ENCODE data around the gene DYNC1H1. TPM values are rescaled to one million over a fixed set of nuclear protein-coding genes. Genes with fewer than 3 reads are reported as not detected.
A peak's percentile ranks its signal among the peaks of the same experiment; 100 is the strongest.

Gene DYNC1H1
- total and polyA plus RNA-seq, 2 experiments from 2014 or later = 179 to 635 TPM

DNA sequence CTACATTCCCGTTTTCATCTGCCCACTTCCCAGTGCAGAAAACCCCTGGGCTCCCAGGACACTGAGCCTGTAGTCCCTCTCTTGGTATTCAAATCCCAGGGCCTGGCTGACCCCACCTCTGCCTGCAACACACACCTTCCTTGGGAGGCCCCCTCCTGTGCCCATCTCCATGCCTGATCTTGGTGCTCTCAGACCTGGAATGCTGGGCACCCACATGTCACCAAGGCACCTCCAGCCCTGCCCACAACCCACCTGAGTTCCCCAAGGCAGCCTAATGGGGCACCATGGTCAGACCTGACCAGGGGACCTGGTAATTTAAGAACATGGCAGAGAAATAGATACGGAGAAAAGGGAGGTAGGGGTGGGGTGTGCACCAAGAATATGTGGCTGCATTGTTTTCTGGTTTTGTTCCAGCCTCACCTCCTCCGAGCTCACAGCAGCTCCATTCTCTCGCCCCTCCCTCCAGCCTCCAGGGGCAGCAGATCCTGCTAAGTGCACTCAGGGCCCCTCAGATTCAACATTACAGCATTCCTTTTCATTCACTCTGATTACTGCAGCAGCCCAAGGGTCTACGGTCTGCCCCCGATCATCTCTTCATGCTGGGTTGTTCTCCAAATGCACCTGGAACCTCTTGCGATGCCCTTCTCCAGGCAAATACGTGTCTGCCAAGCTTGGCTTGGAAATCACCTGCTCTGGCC, 131.6 kb downstream of the DYNC1H1 start:
- peaks cover 27% of the 10 kb centered on the region for H3K4me1 Mint-ChIP-seq
- TF ChIP-seq CTCF (conservative IDR thresholded peaks at IDR 0.05; ENCODE audit: low read depth in 2 of 2) (peak in 1 of 2 experiments; percentile 11; a peak in 1 of 4 replicates), NANOG (IDR thresholded peaks at IDR 0.05; ENCODE audit: borderline replicate concordance) (no peak), CREB1 (CRISPR knock-in tag; IDR thresholded peaks at IDR 0.05; ENCODE audit: low read depth) (no peak), EZH2 (IDR thresholded peaks at IDR 0.05; ENCODE audit: low read depth, unreplicated experiment) (no peak)
- Histone ChIP-seq H4K20me1 (replicated peaks; ENCODE audit: insufficient read depth) (no peaks in the 10 kb centered on the region), H3K36me3 (ENCODE audit: insufficient read depth) (no peaks in the 10 kb centered on the region), H3K27ac (ENCODE audit: low read depth) (no peak overlapping the region), H2AFZ (peak overlapping the region; percentile 78), H3K27me3 (ENCODE audit: insufficient read depth) (no peaks in the 10 kb centered on the region), H3K9me2 (ENCODE audit: insufficient read depth) (no peaks in the 10 kb centered on the region), H3K4me2 (peak overlapping the region; percentile 28; the same call in 1 of the 2 replicates), H3K4me1 (ENCODE audit: insufficient read depth) (peaks cover 9% of the 10 kb centered on the region), H3K4me3 (no peak overlapping the region), H3F3A (replicated peaks; ENCODE audit: low read depth) (no peaks in the 10 kb centered on the region; the same call in 1 of the 2 replicates), H3K79me2 (replicated peaks; ENCODE audit: insufficient read depth) (no peaks in the 10 kb centered on the region)
- H3K27me3 Mint-ChIP-seq (ENCODE audit: insufficient read depth, low read depth, poor library complexity) = peaks cover 17% of the 10 kb centered on the region
- peak; percentile 38 for ATAC-seq
- no peaks in the 10 kb centered on the region for H3K36me3 Mint-ChIP-seq (ENCODE audit: low read depth)
- H3K4me3 Mint-ChIP-seq = peak overlapping the region; percentile 36; the same call in 2 of the 3 replicates
- no peak overlapping the region for H3K27ac Mint-ChIP-seq
- no peaks in the 10 kb centered on the region for H3K9me3 Mint-ChIP-seq
- peak; percentile 39 for DNase-seq (ENCODE audit: low spot score)

DNA sequence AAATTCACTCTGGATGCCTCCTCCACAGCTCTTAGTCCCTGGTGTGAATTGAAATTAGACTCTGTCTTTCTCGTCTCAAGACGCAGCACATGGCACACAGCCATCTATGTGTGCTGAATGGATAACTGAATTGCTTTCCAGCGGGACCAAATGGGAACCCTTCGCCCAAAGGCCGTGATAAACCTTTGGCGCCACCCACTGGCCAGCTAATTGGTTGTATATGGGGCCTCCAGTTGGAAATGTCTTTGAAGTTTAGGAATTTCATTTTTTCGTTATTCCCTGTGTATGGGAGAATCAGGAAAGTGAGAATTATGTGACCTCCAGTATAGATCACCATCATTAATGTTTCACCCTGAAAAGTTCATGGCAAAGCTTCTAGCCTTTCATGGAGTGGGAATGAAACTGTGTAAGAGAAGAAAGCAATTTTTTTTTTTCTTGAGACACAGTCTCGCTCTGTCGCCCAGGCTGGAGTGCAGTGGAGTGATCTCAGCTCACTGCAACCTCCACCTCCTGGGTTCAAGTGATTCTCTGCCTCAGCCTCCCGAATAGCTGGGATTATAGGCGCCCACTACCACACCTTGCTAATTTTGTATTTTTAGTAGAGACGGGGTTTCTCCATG, 132.3 kb downstream of the DYNC1H1 start:
- Histone ChIP-seq H4K20me1 (replicated peaks; ENCODE audit: insufficient read depth) (no peaks in the 10 kb centered on the region), H3K4me3 (no peak overlapping the region), H3F3A (replicated peaks; ENCODE audit: low read depth) (no peaks in the 10 kb centered on the region; the same call in 1 of the 2 replicates), H3K4me2 (no peak overlapping the region; the same call in 1 of the 2 replicates), H2AFZ (peak overlapping the region; percentile 78), H3K79me2 (replicated peaks; ENCODE audit: insufficient read depth) (no peaks in the 10 kb centered on the region), H3K36me3 (ENCODE audit: insufficient read depth) (no peaks in the 10 kb centered on the region), H3K4me1 (ENCODE audit: insufficient read depth) (peaks cover 9% of the 10 kb centered on the region), H3K9me2 (ENCODE audit: insufficient read depth) (no peaks in the 10 kb centered on the region), H3K27ac (ENCODE audit: low read depth) (no peak overlapping the region), H3K27me3 (ENCODE audit: insufficient read depth) (no peaks in the 10 kb centered on the region)
- ATAC-seq (peak; percentile 84), DNase-seq (ENCODE audit: low spot score) (peak; percentile 93)
- H3K27ac Mint-ChIP-seq = no peak overlapping the region
- peaks cover 17% of the 10 kb centered on the region for H3K27me3 Mint-ChIP-seq (ENCODE audit: insufficient read depth, low read depth, poor library complexity)
- peak overlapping the region; percentile 36; the same call in 2 of the 3 replicates for H3K4me3 Mint-ChIP-seq
- H3K36me3 Mint-ChIP-seq (ENCODE audit: low read depth) = no peaks in the 10 kb centered on the region
- TF ChIP-seq CREB1 (CRISPR knock-in tag; IDR thresholded peaks at IDR 0.05; ENCODE audit: low read depth) (no peak), CTCF (conservative IDR thresholded peaks at IDR 0.05; ENCODE audit: low read depth in 2 of 2) (peak; percentile 86 to 95)
- H3K4me1 Mint-ChIP-seq = peaks cover 27% of the 10 kb centered on the region
- H3K9me3 Mint-ChIP-seq = no peaks in the 10 kb centered on the region
